ENCODE measurements around the gene KCNE4.

The KCNE4 gene

GRCh38 chr2:223050900-223051504, 988 bp upstream of the KCNE4 start:
- Histone ChIP-seq H3K9ac (ENCODE audit: low read depth, low read length) (no peak overlapping the region), H3K4me3 (ENCODE audit: low read depth, low read length) (no peak overlapping the region)

DNA sequence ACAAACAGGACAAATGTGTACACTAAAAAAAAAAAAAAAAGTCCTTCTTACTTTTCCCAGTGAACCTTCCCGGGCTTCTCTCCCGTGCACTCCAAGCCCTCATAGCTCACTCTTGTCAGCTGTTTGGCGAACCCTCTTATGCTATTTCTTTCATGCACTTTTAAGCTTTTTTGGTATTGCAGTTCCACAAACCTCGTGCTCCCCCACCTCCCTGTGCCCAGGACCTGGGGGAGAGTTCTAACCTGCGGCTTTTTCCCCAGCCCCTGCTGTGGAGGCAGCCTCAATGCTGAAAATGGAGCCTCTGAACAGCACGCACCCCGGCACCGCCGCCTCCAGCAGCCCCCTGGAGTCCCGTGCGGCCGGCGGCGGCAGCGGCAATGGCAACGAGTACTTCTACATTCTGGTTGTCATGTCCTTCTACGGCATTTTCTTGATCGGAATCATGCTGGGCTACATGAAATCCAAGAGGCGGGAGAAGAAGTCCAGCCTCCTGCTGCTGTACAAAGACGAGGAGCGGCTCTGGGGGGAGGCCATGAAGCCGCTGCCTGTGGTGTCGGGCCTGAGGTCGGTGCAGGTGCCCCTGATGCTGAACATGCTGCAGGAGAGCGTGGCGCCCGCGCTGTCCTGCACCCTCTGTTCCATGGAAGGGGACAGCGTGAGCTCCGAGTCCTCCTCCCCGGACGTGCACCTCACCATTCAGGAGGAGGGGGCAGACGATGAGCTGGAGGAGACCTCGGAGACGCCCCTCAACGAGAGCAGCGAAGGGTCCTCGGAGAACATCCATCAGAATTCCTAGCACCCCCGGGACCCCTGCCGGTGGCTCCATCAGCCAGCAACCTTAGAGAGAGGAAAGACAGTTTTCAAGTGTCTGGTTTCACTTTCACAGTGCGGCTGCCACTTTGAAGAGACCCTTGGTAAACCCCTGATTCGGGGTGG, 826 bp downstream of the KCNE4 start:
- no peak overlapping the region for H3K9ac ChIP-seq (ENCODE audit: low read depth, low read length)
- H3K4me1 ChIP-seq (ENCODE audit: control insufficient read depth, insufficient read depth, low read length) = peaks cover 7% of the 10 kb centered on the region
- H3K9me3 ChIP-seq (ENCODE audit: control insufficient read depth, insufficient read depth, low read length) = no peaks in the 10 kb centered on the region
- H3K27ac ChIP-seq (ENCODE audit: low read depth, low read length) = no peak overlapping the region
- H3K36me3 ChIP-seq (ENCODE audit: control insufficient read depth, insufficient read depth, low read length) = no peaks in the 10 kb centered on the region
- no peaks in the 10 kb centered on the region for H3K27me3 ChIP-seq (ENCODE audit: control insufficient read depth, insufficient read depth, low read length)
- no peak overlapping the region for H3K4me3 ChIP-seq (ENCODE audit: low read depth, low read length)

More at GRCh38 chr2:223050900-223051504, 988 bp upstream of the KCNE4 start:
- no peaks in the 10 kb centered on the region for H3K27me3 ChIP-seq (ENCODE audit: control insufficient read depth, insufficient read depth, low read length)
- no peaks in the 10 kb centered on the region for H3K36me3 ChIP-seq (ENCODE audit: control insufficient read depth, insufficient read depth, low read length)
- no peak overlapping the region for H3K27ac ChIP-seq (ENCODE audit: low read depth, low read length)
- peaks cover 7% of the 10 kb centered on the region for H3K4me1 ChIP-seq (ENCODE audit: control insufficient read depth, insufficient read depth, low read length)
- H3K9me3 ChIP-seq (ENCODE audit: control insufficient read depth, insufficient read depth, low read length) = no peaks in the 10 kb centered on the region

- Histone ChIP-seq H3K36me3 (ENCODE audit: control insufficient read depth, insufficient read depth, low read length) (no peaks in the 10 kb centered on the region), H3K9me3 (ENCODE audit: control insufficient read depth, insufficient read depth, low read length) (no peaks in the 10 kb centered on the region), H3K9ac (ENCODE audit: low read depth, low read length) (no peak overlapping the region), H3K4me3 (ENCODE audit: low read depth, low read length) (no peak overlapping the region), H3K4me1 (ENCODE audit: control insufficient read depth, insufficient read depth, low read length) (peaks cover 7% of the 10 kb centered on the region), H3K27me3 (ENCODE audit: control insufficient read depth, insufficient read depth, low read length) (no peaks in the 10 kb centered on the region), H3K27ac (ENCODE audit: low read depth, low read length) (no peak overlapping the region)
These were observed 1.6 kb downstream of the KCNE4 start for GRCh38 chr2:223053484-223054192.

- Histone ChIP-seq H3K36me3 (ENCODE audit: control insufficient read depth, insufficient read depth, low read length) (no peaks in the 10 kb centered on the region), H3K4me3 (ENCODE audit: low read depth, low read length) (no peak overlapping the region), H3K4me1 (ENCODE audit: control insufficient read depth, insufficient read depth, low read length) (peaks cover 7% of the 10 kb centered on the region), H3K9me3 (ENCODE audit: control insufficient read depth, insufficient read depth, low read length) (no peaks in the 10 kb centered on the region), H3K27ac (ENCODE audit: low read depth, low read length) (no peak overlapping the region), H3K9ac (ENCODE audit: low read depth, low read length) (no peak overlapping the region), H3K27me3 (ENCODE audit: control insufficient read depth, insufficient read depth, low read length) (no peaks in the 10 kb centered on the region)
These were observed 2.3 kb downstream of the KCNE4 start for GRCh38 chr2:223054193-223054781.

- H3K4me3 ChIP-seq (ENCODE audit: low read depth, low read length) = no peak overlapping the region
- no peak overlapping the region for H3K27ac ChIP-seq (ENCODE audit: low read depth, low read length)
These were observed 3.1 kb downstream of the KCNE4 start for GRCh38 chr2:223055140-223055539.

DNA sequence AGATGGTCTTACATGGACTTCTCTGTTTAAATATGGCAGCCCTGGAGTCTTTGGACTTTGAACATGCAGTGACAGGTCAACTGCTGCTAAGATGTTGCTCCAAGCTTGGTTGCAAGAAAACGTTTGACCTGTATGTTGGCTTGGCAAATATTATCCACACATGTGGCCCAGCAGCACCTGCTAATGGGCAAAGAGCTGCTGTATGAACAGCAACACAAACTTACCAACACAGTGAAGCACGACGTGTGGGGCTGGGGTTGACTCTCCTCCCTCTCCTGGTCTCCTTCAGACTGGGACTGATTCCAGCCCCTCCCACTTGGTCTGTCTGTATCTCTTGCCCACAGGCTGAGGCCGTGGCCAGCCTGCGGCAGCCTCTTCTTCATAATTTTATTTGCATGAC, 3.8 kb downstream of the KCNE4 start:
- no peak overlapping the region for H3K4me3 ChIP-seq (ENCODE audit: low read depth, low read length)

More at GRCh38 chr2:223055140-223055539, 3.1 kb downstream of the KCNE4 start:
- no peak overlapping the region for H3K9ac ChIP-seq (ENCODE audit: low read depth, low read length)
- H3K27me3 ChIP-seq (ENCODE audit: control insufficient read depth, insufficient read depth, low read length) = no peaks in the 10 kb centered on the region
- H3K36me3 ChIP-seq (ENCODE audit: control insufficient read depth, insufficient read depth, low read length) = no peaks in the 10 kb centered on the region
- no peaks in the 10 kb centered on the region for H3K9me3 ChIP-seq (ENCODE audit: control insufficient read depth, insufficient read depth, low read length)
- H3K4me1 ChIP-seq (ENCODE audit: control insufficient read depth, insufficient read depth, low read length) = peaks cover 7% of the 10 kb centered on the region

DNA sequence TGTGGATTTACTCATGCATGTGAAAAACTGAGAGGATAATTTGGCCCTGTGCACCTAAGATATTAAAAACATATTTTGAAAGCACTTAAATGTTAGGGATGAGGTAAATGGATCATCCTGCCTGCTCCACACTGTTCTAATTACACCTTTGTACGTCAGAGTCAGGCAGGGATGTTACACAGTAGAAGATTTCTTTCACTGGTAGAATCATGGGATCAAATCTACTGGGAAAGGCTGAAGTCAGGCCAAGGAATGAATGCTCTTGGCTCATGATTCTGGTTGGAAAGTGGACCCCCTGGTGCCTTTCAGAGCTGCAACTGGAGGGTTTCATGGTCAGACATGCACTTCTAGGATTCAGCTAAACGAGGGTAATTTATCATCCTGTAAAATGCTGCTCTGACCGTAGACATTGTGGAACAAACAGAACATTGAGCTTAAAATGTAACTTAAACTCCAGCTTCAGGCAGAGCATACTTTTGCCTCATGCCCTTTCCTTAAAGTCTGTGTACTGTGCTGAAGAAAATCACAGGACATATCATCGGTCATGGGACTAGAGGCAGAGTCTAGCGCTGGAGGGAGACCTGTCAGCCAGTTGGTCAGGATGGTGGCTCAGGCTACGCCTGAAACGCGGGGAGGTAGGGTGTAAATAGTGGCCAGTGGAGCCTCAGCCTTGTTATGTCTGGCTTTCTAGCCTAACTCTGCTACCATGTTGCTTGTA, 4.9 kb downstream of the KCNE4 start:
- Histone ChIP-seq H3K27ac (ENCODE audit: low read depth, low read length) (no peak overlapping the region), H3K36me3 (ENCODE audit: control insufficient read depth, insufficient read depth, low read length) (no peaks in the 10 kb centered on the region), H3K9ac (ENCODE audit: low read depth, low read length) (no peak overlapping the region), H3K4me1 (ENCODE audit: control insufficient read depth, insufficient read depth, low read length) (peaks cover 4% of the 10 kb centered on the region), H3K4me3 (ENCODE audit: low read depth, low read length) (no peak overlapping the region), H3K27me3 (ENCODE audit: control insufficient read depth, insufficient read depth, low read length) (no peaks in the 10 kb centered on the region), H3K9me3 (ENCODE audit: control insufficient read depth, insufficient read depth, low read length) (no peaks in the 10 kb centered on the region)

More for the DNA sequence above, 3.8 kb downstream of the KCNE4 start:
- no peaks in the 10 kb centered on the region for H3K9me3 ChIP-seq (ENCODE audit: control insufficient read depth, insufficient read depth, low read length)
- H3K27me3 ChIP-seq (ENCODE audit: control insufficient read depth, insufficient read depth, low read length) = no peaks in the 10 kb centered on the region
- H3K27ac ChIP-seq (ENCODE audit: low read depth, low read length) = no peak overlapping the region
- peaks cover 7% of the 10 kb centered on the region for H3K4me1 ChIP-seq (ENCODE audit: control insufficient read depth, insufficient read depth, low read length)
- no peaks in the 10 kb centered on the region for H3K36me3 ChIP-seq (ENCODE audit: control insufficient read depth, insufficient read depth, low read length)
- no peak overlapping the region for H3K9ac ChIP-seq (ENCODE audit: low read depth, low read length)

GRCh38 chr2:223057569-223057968, 5.6 kb downstream of the KCNE4 start:
- Histone ChIP-seq H3K27ac (ENCODE audit: low read depth, low read length) (no peak overlapping the region), H3K9ac (ENCODE audit: low read depth, low read length) (no peak overlapping the region), H3K4me1 (ENCODE audit: control insufficient read depth, insufficient read depth, low read length) (no peaks in the 10 kb centered on the region), H3K4me3 (ENCODE audit: low read depth, low read length) (no peak overlapping the region), H3K36me3 (ENCODE audit: control insufficient read depth, insufficient read depth, low read length) (no peaks in the 10 kb centered on the region), H3K9me3 (ENCODE audit: control insufficient read depth, insufficient read depth, low read length) (no peaks in the 10 kb centered on the region), H3K27me3 (ENCODE audit: control insufficient read depth, insufficient read depth, low read length) (no peaks in the 10 kb centered on the region)

DNA sequence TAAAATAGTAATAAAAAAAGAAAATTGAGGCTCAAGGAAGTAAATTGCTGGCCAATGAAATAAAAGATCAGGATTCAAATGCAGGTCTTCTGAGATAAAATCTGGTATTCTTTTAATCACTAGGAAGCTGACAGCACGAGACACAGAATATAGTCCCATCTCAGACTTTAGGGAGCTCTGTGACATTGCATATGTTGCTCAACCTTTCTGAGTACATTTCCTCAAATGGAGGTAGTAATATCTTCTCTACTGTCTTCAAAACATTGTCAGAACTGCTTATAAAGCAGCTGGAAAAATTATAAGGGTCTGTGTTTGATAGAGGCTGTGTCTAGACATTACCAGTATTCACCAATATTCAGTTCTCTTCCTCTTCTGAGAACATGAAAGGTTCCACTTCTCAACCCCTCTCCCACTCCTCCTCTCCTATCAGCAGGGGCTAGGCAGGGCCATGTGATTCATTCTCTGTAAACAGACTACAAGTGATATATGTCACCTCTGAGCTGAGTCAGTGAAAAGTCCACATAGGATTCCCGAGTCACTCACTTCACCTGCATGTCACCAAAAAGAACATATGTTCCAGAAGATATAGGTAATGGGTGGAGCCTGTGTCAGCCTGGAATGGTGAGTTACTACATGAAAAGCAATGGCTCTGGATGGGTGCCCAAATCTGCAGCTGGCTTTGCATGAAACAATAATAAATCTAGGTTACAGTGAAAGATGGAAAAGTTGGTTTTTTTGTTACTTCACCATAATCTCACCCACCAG, 7.1 kb downstream of the KCNE4 start:
- no peak overlapping the region for H3K4me3 ChIP-seq (ENCODE audit: low read depth, low read length)
- H3K36me3 ChIP-seq (ENCODE audit: control insufficient read depth, insufficient read depth, low read length) = no peaks in the 10 kb centered on the region
- no peak overlapping the region for H3K27ac ChIP-seq (ENCODE audit: low read depth, low read length)
- H3K9ac ChIP-seq (ENCODE audit: low read depth, low read length) = no peak overlapping the region
- H3K4me1 ChIP-seq (ENCODE audit: control insufficient read depth, insufficient read depth, low read length) = peaks cover 6% of the 10 kb centered on the region; the same call in 1 of the 2 replicates
- H3K9me3 ChIP-seq (ENCODE audit: control insufficient read depth, insufficient read depth, low read length) = no peaks in the 10 kb centered on the region
- no peaks in the 10 kb centered on the region for H3K27me3 ChIP-seq (ENCODE audit: control insufficient read depth, insufficient read depth, low read length)

Data from HUES48 (cell line).